Sigmoid colon (tissue), 4 donors: ENCODE results near the gene PRKCB.

ENCODE experiments used
- CTCF ChIP-seq, 4 experiments: fragments of 450-650 bp in 3 of 4; fragments of 200-600 bp in 1 of 4; IDR thresholded peaks; one replicate each; pipeline ENCODE4 v1.5.1; 2016 to 2019; ENCODE audit warnings: antibody characterized with exemption in 4 of 4, mild to moderate bottlenecking in 3 of 4, moderate library complexity in 2 of 4
- EP300 ChIP-seq, 4 donors: sonication (generic); formaldehyde crosslinking; IDR thresholded peaks; one replicate each; pipeline ENCODE4 v1.6.1; 2017; ENCODE audit warnings: antibody characterized with exemption in 4 of 4
- POLR2A ChIP-seq, 2 donors: fragments of 450-650 bp; IDR thresholded peaks; one replicate each; pipeline ENCODE4 v1.6.1; 2016; ENCODE audit warnings: antibody characterized with exemption in 2 of 2, mild to moderate bottlenecking in 2 of 2, moderate library complexity in 2 of 2
- POLR2AphosphoS5 ChIP-seq, 4 donors: sonication (generic); formaldehyde crosslinking; IDR thresholded peaks; one replicate each; pipeline ENCODE4 v1.6.1; 2017; ENCODE audit warnings: antibody characterized with exemption in 4 of 4

DNA sequence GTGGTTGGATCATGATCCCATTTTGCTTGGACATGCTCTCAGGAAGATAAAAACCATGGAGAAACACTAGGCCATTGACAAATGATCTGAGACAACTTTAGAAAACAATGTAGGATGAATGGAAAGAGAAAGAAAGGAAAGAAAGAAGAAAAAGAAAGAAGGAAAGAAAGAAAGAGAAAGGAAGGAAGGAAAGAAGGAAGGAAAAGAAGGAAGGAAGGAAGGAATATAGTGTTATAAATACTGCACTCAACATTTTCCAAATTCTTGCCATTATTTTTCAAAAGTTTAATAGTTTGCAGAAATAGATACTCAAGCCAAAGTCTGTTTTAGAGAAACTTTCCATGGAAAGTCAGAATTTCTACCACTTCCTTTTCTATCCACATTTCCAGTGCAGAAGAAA is 381.2 kb downstream of the PRKCB start:
- TF ChIP-seq POLR2A (IDR thresholded peaks at IDR 0.05) (no peak), CTCF (IDR thresholded peaks at IDR 0.05) (no peak), POLR2AphosphoS5 (IDR thresholded peaks at IDR 0.05) (no peak), EP300 (IDR thresholded peaks at IDR 0.05) (no peak)
